Sigmoid colon (tissue), 7 donors: ENCODE results near the gene ICOS. TPM values are rescaled to one million over a fixed set of nuclear protein-coding genes. Genes with fewer than 3 reads are reported as not detected.

Source experiments
- DNase-seq: peaks from one replicate; pipeline ENCODE4 v3.0.0-alpha.2; 2019
- H3K27ac ChIP-seq, 4 donors: fragments of 200-600 bp; sonication (generic); one replicate each; pipeline ENCODE4 v1.5.1; 2016 to 2019; ENCODE audit warnings: mild to moderate bottlenecking in 1 of 4
- H3K27me3 ChIP-seq, 3 donors: fragments of 200-600 bp; sonication (generic); one replicate each; pipeline ENCODE4 v1.5.1; 2019; ENCODE audit warnings: mild to moderate bottlenecking in 1 of 3
- H3K36me3 ChIP-seq, 4 donors: fragments of 200-600 bp; sonication (generic); one replicate each; pipeline ENCODE4 v1.5.1; 2016 to 2019
- H3K4me1 ChIP-seq, 4 donors: fragments of 200-600 bp; sonication (generic); one replicate each; pipeline ENCODE4 v1.5.1; 2017 to 2019
- H3K4me3 ChIP-seq, 4 donors: fragments of 200-600 bp; sonication (generic); one replicate each; pipeline ENCODE4 v1.5.1; 2017 to 2019; ENCODE audit warnings: mild to moderate bottlenecking in 2 of 4, moderate library complexity in 1 of 4
- H3K9me3 ChIP-seq, 4 donors: fragments of 200-600 bp in 3 of 4; sonication (generic) in 3 of 4; one replicate each; pipeline versions ENCODE4 v1.5.1 to v1.6.1; 2013 to 2019
- CTCF ChIP-seq, 4 experiments: fragments of 450-650 bp in 3 of 4; fragments of 200-600 bp in 1 of 4; IDR thresholded peaks; one replicate each; pipeline ENCODE4 v1.5.1; 2016 to 2019; ENCODE audit warnings: antibody characterized with exemption in 4 of 4, mild to moderate bottlenecking in 3 of 4, moderate library complexity in 2 of 4
- EP300 ChIP-seq, 4 donors: sonication (generic); formaldehyde crosslinking; IDR thresholded peaks; one replicate each; pipeline ENCODE4 v1.6.1; 2017; ENCODE audit warnings: antibody characterized with exemption in 4 of 4
- POLR2A ChIP-seq, 2 donors: fragments of 450-650 bp; IDR thresholded peaks; one replicate each; pipeline ENCODE4 v1.6.1; 2016; ENCODE audit warnings: antibody characterized with exemption in 2 of 2, mild to moderate bottlenecking in 2 of 2, moderate library complexity in 2 of 2
- POLR2AphosphoS5 ChIP-seq, 4 donors: sonication (generic); formaldehyde crosslinking; IDR thresholded peaks; one replicate each; pipeline ENCODE4 v1.6.1; 2017; ENCODE audit warnings: antibody characterized with exemption in 4 of 4
- WGBS, 2 donors: extraction: QIAGEN DNeasy Blood & Tissue Kit; methylation state at CpG; one replicate each; pipeline ENCODE4 v1.1.7; 2013; 5-methylcytosine and 5-hydroxymethylcytosine counted together
- intact Hi-C: fragments of 100-400 bp; cut with DNase I; formaldehyde crosslinking; loops from one replicate; pipeline ENCODE4 v1.15.1; 2023
- polyA plus RNA-seq, 3 donors: library from polyadenylated mRNA; stranded (reverse); fragments of 200-250 nt; gene quantifications; one replicate each; pipeline ENCODE4 v1.2.3, GENCODE V29; 2013
- total RNA-seq, 4 donors: library from RNA; depleted of rRNA; stranded (reverse); fragments of >200 nt; gene quantifications; one replicate each; pipeline ENCODE4 v1.1.0, GENCODE V29; 2016
- donor health status: healthy with polysubstance abuse.
- donor health status: Bipolar disorder and iron deficiency.
- donor health status: healthy.

Gene ICOS
- total and polyA plus RNA-seq, 7 donors: 0.27 to 6.4 TPM; not detected in 5

- no peak for DNase-seq
- Histone ChIP-seq H3K36me3 (no peaks in the 10 kb centered on the region), H3K4me3 (no peak overlapping the region), H3K27ac (no peak overlapping the region), H3K4me1 (no peaks in the 10 kb centered on the region), H3K9me3 (no peaks in the 10 kb centered on the region), H3K27me3 (no peaks in the 10 kb centered on the region)
- intact Hi-C loops: no loop called here
- WGBS, 2 donors: 79 to 94% methylated on average over 1 of the region's 1 CpG
- TF ChIP-seq EP300 (IDR thresholded peaks at IDR 0.05) (no peak), POLR2AphosphoS5 (IDR thresholded peaks at IDR 0.05) (no peak), POLR2A (IDR thresholded peaks at IDR 0.05) (no peak), CTCF (IDR thresholded peaks at IDR 0.05) (no peak)
Observed at GRCh38 chr2:203948733-203949132, 12.2 kb downstream of the ICOS start.

- no peak for DNase-seq
- no peak overlapping the region for H3K27ac ChIP-seq
- 71 to 79% methylated on average over 2 of the region's 2 CpGs for WGBS, 2 donors
- no peaks in the 10 kb centered on the region for H3K9me3 ChIP-seq
- H3K4me3 ChIP-seq: no peak overlapping the region
- intact Hi-C loops: no loop called here
- no peaks in the 10 kb centered on the region for H3K36me3 ChIP-seq
- no peaks in the 10 kb centered on the region for H3K27me3 ChIP-seq
- H3K4me1 ChIP-seq: no peaks in the 10 kb centered on the region
- no peak for TF ChIP-seq POLR2A (IDR thresholded peaks at IDR 0.05)
- no peak for TF ChIP-seq EP300 (IDR thresholded peaks at IDR 0.05)
- TF ChIP-seq CTCF (IDR thresholded peaks at IDR 0.05): no peak
- no peak for TF ChIP-seq POLR2AphosphoS5 (IDR thresholded peaks at IDR 0.05)
Observed at GRCh38 chr2:203949228-203949627, 12.7 kb downstream of the ICOS start.

- no peaks in the 10 kb centered on the region for H3K4me1 ChIP-seq
- DNase-seq: no peak
- H3K27ac ChIP-seq: no peak overlapping the region
- H3K27me3 ChIP-seq: no peaks in the 10 kb centered on the region
- no peak overlapping the region for H3K4me3 ChIP-seq
- no peaks in the 10 kb centered on the region for H3K36me3 ChIP-seq
- intact Hi-C loops: no loop called here
- TF ChIP-seq EP300 (IDR thresholded peaks at IDR 0.05) (no peak), POLR2AphosphoS5 (IDR thresholded peaks at IDR 0.05) (no peak), CTCF (IDR thresholded peaks at IDR 0.05) (no peak)
- H3K9me3 ChIP-seq: no peaks in the 10 kb centered on the region
- 50 to 78% methylated on average over 10 of the region's 10 CpGs for WGBS, 2 donors
Observed at GRCh38 chr2:203951366-203951902, 14.9 kb downstream of the ICOS start.

- no peak overlapping the region for H3K27ac ChIP-seq
- no peaks in the 10 kb centered on the region for H3K36me3 ChIP-seq
- intact Hi-C loops: no loop called here
- WGBS, 2 donors: 80 to 84% methylated on average over 4 of the region's 4 CpGs
- DNase-seq: no peak
- no peaks in the 10 kb centered on the region for H3K4me1 ChIP-seq
- H3K9me3 ChIP-seq: no peaks in the 10 kb centered on the region
- no peak for TF ChIP-seq POLR2AphosphoS5 (IDR thresholded peaks at IDR 0.05)
- no peak for TF ChIP-seq POLR2A (IDR thresholded peaks at IDR 0.05)
- no peak for TF ChIP-seq CTCF (IDR thresholded peaks at IDR 0.05)
- no peak for TF ChIP-seq EP300 (IDR thresholded peaks at IDR 0.05)
- no peak overlapping the region for H3K4me3 ChIP-seq
- H3K27me3 ChIP-seq: no peaks in the 10 kb centered on the region
Observed at GRCh38 chr2:203959265-203959664, 22.7 kb downstream of the ICOS start.

- no peak for TF ChIP-seq POLR2AphosphoS5 (IDR thresholded peaks at IDR 0.05)
- no peak for TF ChIP-seq CTCF (IDR thresholded peaks at IDR 0.05)
- no peak for TF ChIP-seq POLR2A (IDR thresholded peaks at IDR 0.05)
- TF ChIP-seq EP300 (IDR thresholded peaks at IDR 0.05): no peak
- DNase-seq: no peak
- intact Hi-C loops: no loop called here
- H3K9me3 ChIP-seq: no peaks in the 10 kb centered on the region
- no peak overlapping the region for H3K4me3 ChIP-seq
- no peaks in the 10 kb centered on the region for H3K27me3 ChIP-seq
- no peaks in the 10 kb centered on the region for H3K4me1 ChIP-seq
- no peak overlapping the region for H3K27ac ChIP-seq
- H3K36me3 ChIP-seq: no peaks in the 10 kb centered on the region
- WGBS, 2 donors: 88 to 90% methylated on average over 4 of the region's 4 CpGs
Observed at GRCh38 chr2:203959672-203960071, 23.1 kb downstream of the ICOS start.
